Measurements from ENCODE around the gene PNMA8B.

Gene PNMA8B

DNA sequence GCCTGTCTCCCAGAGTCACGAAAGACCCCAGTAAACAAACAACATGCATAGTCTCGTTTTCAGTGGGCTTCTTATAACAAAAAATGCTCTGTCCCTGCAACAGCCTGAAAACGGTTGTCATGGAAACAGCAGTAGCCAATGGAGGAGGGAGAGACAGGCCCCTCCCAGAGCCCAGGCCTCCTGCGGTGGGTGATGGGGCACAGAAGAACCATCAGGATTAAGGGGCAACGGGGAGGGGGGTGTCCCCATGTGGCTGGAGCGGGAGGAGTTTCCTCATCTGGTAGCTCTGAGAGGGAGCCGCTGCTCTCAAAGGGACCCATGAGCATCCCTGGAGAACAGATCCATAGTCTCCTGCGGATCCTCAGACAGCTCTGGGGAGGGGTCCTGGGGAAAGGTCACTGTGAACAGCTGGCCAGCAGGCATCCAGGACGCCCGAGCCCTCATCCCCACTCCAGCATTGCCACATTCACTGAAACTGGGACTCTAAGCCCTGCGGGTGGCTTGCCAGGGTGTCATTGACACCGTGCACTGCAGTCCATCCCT, 37.5 kb upstream of the PNMA8B start:
- H3K9me2 ChIP-seq (replicated peaks; ENCODE audit: insufficient read depth, low read length), result no peaks in the 10 kb centered on the region
- TF ChIP-seq, protein P1, sequence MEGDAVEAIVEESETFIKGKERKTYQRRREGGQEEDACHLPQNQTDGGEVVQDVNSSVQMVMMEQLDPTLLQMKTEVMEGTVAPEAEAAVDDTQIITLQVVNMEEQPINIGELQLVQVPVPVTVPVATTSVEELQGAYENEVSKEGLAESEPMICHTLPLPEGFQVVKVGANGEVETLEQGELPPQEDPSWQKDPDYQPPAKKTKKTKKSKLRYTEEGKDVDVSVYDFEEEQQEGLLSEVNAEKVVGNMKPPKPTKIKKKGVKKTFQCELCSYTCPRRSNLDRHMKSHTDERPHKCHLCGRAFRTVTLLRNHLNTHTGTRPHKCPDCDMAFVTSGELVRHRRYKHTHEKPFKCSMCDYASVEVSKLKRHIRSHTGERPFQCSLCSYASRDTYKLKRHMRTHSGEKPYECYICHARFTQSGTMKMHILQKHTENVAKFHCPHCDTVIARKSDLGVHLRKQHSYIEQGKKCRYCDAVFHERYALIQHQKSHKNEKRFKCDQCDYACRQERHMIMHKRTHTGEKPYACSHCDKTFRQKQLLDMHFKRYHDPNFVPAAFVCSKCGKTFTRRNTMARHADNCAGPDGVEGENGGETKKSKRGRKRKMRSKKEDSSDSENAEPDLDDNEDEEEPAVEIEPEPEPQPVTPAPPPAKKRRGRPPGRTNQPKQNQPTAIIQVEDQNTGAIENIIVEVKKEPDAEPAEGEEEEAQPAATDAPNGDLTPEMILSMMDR (IDR thresholded peaks at IDR 0.05; ENCODE audit: low read length), result no peak
- TF ChIP-seq EZH2 (optimal IDR thresholded peaks at IDR 0.05; ENCODE audit: low read depth, low read length) (no peak), EZH2phosphoT487 (IDR thresholded peaks at IDR 0.05; ENCODE audit: low read length) (no peak)
- no peaks in the 10 kb centered on the region for H3F3A ChIP-seq (ENCODE audit: insufficient read depth, low read length)
- H2AFZ ChIP-seq (ENCODE audit: low read length), result no peak overlapping the region
- no peaks in the 10 kb centered on the region for H3K79me2 ChIP-seq (ENCODE audit: low read length)
- no peaks in the 10 kb centered on the region for H3K36me3 ChIP-seq (replicated peaks; ENCODE audit: insufficient read depth, low read length)
- H3K4me3 ChIP-seq (ENCODE audit: low read length), result no peak overlapping the region
- H3K27me3 ChIP-seq (replicated peaks; ENCODE audit: insufficient read depth, low read length), result peaks cover 88% of the 10 kb centered on the region
- no peak for DNase-seq
- no peak overlapping the region for H3K4me2 ChIP-seq (ENCODE audit: low read depth, low read length)
- H3K9ac ChIP-seq (ENCODE audit: low read length), result no peak overlapping the region
- H3K27ac ChIP-seq (ENCODE audit: low read length), result no peak overlapping the region
- no peaks in the 10 kb centered on the region for H4K20me1 ChIP-seq (ENCODE audit: insufficient read depth, low read length)
- H3K9me3 ChIP-seq (replicated peaks; ENCODE audit: insufficient read depth, low read length), result no peaks in the 10 kb centered on the region
- no peaks in the 10 kb centered on the region for H3K4me1 ChIP-seq (ENCODE audit: low read length)

DNA sequence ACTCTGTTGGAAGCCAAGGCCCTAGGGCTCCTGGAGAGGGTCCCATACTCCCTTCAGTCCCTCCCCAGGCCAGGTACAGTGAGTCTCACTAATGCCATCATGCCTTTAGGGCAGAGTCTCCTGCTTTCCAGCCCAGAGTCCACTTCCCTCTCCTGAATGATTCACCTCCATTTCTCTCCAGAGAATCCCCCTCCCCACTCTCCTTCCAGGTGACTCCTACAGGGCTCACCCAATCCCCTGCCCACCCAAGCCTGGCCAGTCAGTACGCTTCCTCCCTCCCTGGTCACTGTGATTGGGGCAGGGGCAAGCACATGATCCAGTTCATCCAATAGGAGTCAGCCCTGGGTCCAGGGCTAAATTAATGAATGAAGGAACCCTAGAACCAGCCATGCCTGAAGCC, 35.0 kb upstream of the PNMA8B start:
- Histone ChIP-seq H3K9me2 (replicated peaks; ENCODE audit: insufficient read depth, low read length) (no peaks in the 10 kb centered on the region), H3K4me2 (ENCODE audit: low read depth, low read length) (no peak overlapping the region), H3K27ac (ENCODE audit: low read length) (no peak overlapping the region), H4K20me1 (ENCODE audit: insufficient read depth, low read length) (no peaks in the 10 kb centered on the region), H3K4me1 (ENCODE audit: low read length) (no peaks in the 10 kb centered on the region), H3K9ac (ENCODE audit: low read length) (no peak overlapping the region), H2AFZ (ENCODE audit: low read length) (no peak overlapping the region), H3K36me3 (replicated peaks; ENCODE audit: insufficient read depth, low read length) (no peaks in the 10 kb centered on the region), H3F3A (ENCODE audit: insufficient read depth, low read length) (no peaks in the 10 kb centered on the region), H3K79me2 (ENCODE audit: low read length) (no peaks in the 10 kb centered on the region), H3K4me3 (ENCODE audit: low read length) (no peak overlapping the region), H3K27me3 (replicated peaks; ENCODE audit: insufficient read depth, low read length) (peaks cover 84% of the 10 kb centered on the region), H3K9me3 (replicated peaks; ENCODE audit: insufficient read depth, low read length) (no peaks in the 10 kb centered on the region)
- TF ChIP-seq EZH2phosphoT487 (IDR thresholded peaks at IDR 0.05; ENCODE audit: low read length) (no peak), EZH2 (optimal IDR thresholded peaks at IDR 0.05; ENCODE audit: low read depth, low read length) (no peak)
- TF ChIP-seq, protein P1 (IDR thresholded peaks at IDR 0.05; ENCODE audit: low read length), result no peak
- no peak for DNase-seq

DNA sequence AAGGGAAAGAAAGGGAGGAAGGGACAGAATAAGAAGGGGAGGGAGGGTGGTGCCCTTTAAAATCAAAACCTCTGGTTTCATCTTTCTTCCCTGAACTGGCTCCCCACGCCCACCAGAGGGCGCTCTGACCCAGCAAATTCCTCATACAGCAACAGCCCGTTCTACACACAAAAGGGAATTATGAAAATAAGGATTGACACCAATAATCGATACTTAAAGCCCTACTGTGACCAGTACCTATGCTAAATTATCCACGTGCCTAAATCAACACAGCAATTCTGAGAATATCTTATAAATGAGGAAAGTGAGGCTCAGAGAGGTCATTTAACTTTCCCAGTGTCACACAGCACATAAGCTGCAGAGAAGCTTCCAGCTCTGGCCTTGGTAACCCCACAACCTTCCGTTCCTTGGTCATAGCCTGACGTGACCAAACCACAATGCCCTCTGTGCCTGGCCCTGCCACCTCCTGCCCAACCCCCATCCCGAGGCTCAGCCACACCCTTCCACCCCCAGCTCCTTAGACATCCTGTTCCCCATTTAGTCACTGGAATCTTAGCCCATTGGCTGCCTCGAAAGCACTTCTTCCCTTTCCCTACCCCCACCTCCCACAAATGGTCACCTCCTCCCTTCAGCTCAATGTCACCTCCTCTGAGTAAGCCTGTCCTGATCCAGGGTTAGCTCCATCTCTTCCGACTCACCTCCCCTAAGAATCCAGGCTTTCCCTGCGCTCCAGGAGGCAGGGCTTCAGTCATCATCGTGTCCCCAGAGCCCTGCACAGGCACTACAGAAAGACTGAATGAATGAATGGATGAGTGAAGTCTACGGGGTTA, 34.2 kb upstream of the PNMA8B start:
- Histone ChIP-seq H3K27me3 (replicated peaks; ENCODE audit: insufficient read depth, low read length) (peaks cover 83% of the 10 kb centered on the region), H3F3A (ENCODE audit: insufficient read depth, low read length) (no peaks in the 10 kb centered on the region), H3K9ac (ENCODE audit: low read length) (no peak overlapping the region), H3K4me3 (ENCODE audit: low read length) (no peak overlapping the region), H2AFZ (ENCODE audit: low read length) (no peak overlapping the region), H4K20me1 (ENCODE audit: insufficient read depth, low read length) (no peaks in the 10 kb centered on the region), H3K36me3 (replicated peaks; ENCODE audit: insufficient read depth, low read length) (no peaks in the 10 kb centered on the region), H3K27ac (ENCODE audit: low read length) (no peak overlapping the region), H3K4me2 (ENCODE audit: low read depth, low read length) (no peak overlapping the region), H3K4me1 (ENCODE audit: low read length) (no peaks in the 10 kb centered on the region), H3K9me3 (replicated peaks; ENCODE audit: insufficient read depth, low read length) (no peaks in the 10 kb centered on the region), H3K79me2 (ENCODE audit: low read length) (no peaks in the 10 kb centered on the region), H3K9me2 (replicated peaks; ENCODE audit: insufficient read depth, low read length) (no peaks in the 10 kb centered on the region)
- TF ChIP-seq EZH2 (optimal IDR thresholded peaks at IDR 0.05; ENCODE audit: low read depth, low read length), result no peak
- TF ChIP-seq EZH2phosphoT487 (IDR thresholded peaks at IDR 0.05; ENCODE audit: low read length), result no peak
- TF ChIP-seq, protein P1 (IDR thresholded peaks at IDR 0.05; ENCODE audit: low read length), result peak; percentile 86
- peak; percentile 47 for DNase-seq

All from MM.1S (cell line).